GM19328 (cell line): Measurements from ENCODE around the gene LRRC56.

Source experiments
- ATAC-seq: cut with Tn5 transposase; IDR thresholded peaks from one replicate; pipeline ENCODE4 v1.9.1; 2021; ENCODE audit warnings: mild to moderate bottlenecking, moderate library complexity; ENCODE audit not compliant: unreplicated experiment

LRRC56 gene

GRCh38 chr11:536841-537621 lies at the start of gene LRRC56:
TSS of gene LRRC56 (plus strand) at chr11:537527. CDS start at chr11:540685, 3,158 bp downstream.
- peak; percentile 42 for ATAC-seq

GRCh38 chr11:487571-488021 lies 49.7 kb upstream of the LRRC56 start:
- no peak for ATAC-seq

- ATAC-seq = no peak
Measured at GRCh38 chr11:488062-488461, 49.3 kb upstream of the LRRC56 start.

GRCh38 chr11:488579-488978 lies 48.7 kb upstream of the LRRC56 start:
- no peak for ATAC-seq

- ATAC-seq = no peak
Measured at GRCh38 chr11:488992-489391, 48.3 kb upstream of the LRRC56 start.

- no peak for ATAC-seq
Measured at GRCh38 chr11:489610-490185, 47.6 kb upstream of the LRRC56 start.

GRCh38 chr11:490186-490929 lies 47.0 kb upstream of the LRRC56 start:
- no peak for ATAC-seq

- ATAC-seq = no peak
Measured at GRCh38 chr11:490930-491260, 46.4 kb upstream of the LRRC56 start.

- ATAC-seq = no peak
Measured at GRCh38 chr11:491358-491757, 46.0 kb upstream of the LRRC56 start.

- no peak for ATAC-seq
Measured at GRCh38 chr11:492427-493226, 44.7 kb upstream of the LRRC56 start.

- no peak for ATAC-seq
Measured at GRCh38 chr11:494761-495536, 42.4 kb upstream of the LRRC56 start.

GRCh38 chr11:495537-495931 lies 41.8 kb upstream of the LRRC56 start:
- ATAC-seq = no peak

GRCh38 chr11:496834-497564 lies 40.3 kb upstream of the LRRC56 start:
- no peak for ATAC-seq

- no peak for ATAC-seq
Measured at GRCh38 chr11:497565-498296, 39.6 kb upstream of the LRRC56 start.

- no peak for ATAC-seq
Measured at GRCh38 chr11:498297-499181, 38.8 kb upstream of the LRRC56 start.

GRCh38 chr11:499201-500076 lies 37.9 kb upstream of the LRRC56 start:
- ATAC-seq = no peak
